H7 (cell line): ENCODE data around the gene ADGRF3. TPM values are rescaled to one million over a fixed set of nuclear protein-coding genes. Genes with fewer than 3 reads are reported as not detected.
"Not testable (repeated sequence)": the region's sequence is repeated elsewhere in the genome, so short reads cannot be mapped to it uniquely, and the experiment has no call there.

ENCODE experiments used
- DNase-seq: peaks from one replicate; pipeline ENCODE4 v3.0.0; 2012
- H3K27me3 ChIP-seq: 2 replicates; pipeline ENCODE4 v1.6.0; 2011; ENCODE audit warnings: mild to moderate bottlenecking, low read length; ENCODE audit not compliant: control insufficient read depth, insufficient read depth
- H3K36me3 ChIP-seq: replicated peaks from 2 replicates; pipeline ENCODE4 v1.5.1; 2011; ENCODE audit warnings: low read length; ENCODE audit not compliant: control insufficient read depth, insufficient read depth
- H3K4me3 ChIP-seq: 2 replicates; pipeline ENCODE4 v1.5.1; 2011; ENCODE audit warnings: low read depth, mild to moderate bottlenecking, control low read depth, low read length, moderate library complexity; ENCODE audit not compliant: insufficient read depth
- total RNA-seq: library from RNA; depleted of rRNA; stranded (reverse); fragments of >200 nt; shearing (Covaris generic); gene quantifications from 2 replicates; pipeline ENCODE4 v1.2.3, GENCODE V29; 2014

ADGRF3 gene
- total RNA-seq, 1 experiment from 2014 or later, result not detected

DNA sequence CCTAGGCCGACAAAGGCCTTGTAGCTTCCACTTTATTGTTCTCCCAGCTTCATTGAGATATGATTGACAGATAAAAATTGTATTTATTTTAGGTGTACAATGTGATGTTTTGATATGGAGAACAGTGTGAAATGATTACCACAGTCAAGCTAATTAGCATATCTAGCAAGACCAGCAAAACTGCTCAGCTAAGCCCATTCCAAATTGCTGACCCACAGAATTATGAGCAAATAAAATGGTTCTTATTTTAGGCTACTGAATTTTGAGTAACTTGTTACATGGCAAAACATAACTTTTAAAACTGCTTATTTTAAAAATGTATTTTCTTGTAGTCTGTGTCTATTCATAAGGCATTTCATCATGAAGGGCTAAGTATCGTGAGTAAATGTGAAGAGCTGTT, 9.3 kb downstream of the ADGRF3 start:
- Histone ChIP-seq H3K27me3 (no peaks in the 10 kb centered on the region), H3K4me3 (no peak overlapping the region), H3K36me3 (no peaks in the 10 kb centered on the region)
- no peak for DNase-seq

- no peak for DNase-seq
These were observed 9.9 kb downstream of the ADGRF3 start for GRCh38 chr2:26336719-26337118.

GRCh38 chr2:26335231-26335630, 11.4 kb downstream of the ADGRF3 start:
- Histone ChIP-seq H3K27me3 (no peaks in the 10 kb centered on the region), H3K36me3 (no peaks in the 10 kb centered on the region), H3K4me3 (no peak overlapping the region)
- no peak for DNase-seq

More at GRCh38 chr2:26336719-26337118, 9.9 kb downstream of the ADGRF3 start:
- no peaks in the 10 kb centered on the region for H3K36me3 ChIP-seq
- no peak overlapping the region for H3K4me3 ChIP-seq
- H3K27me3 ChIP-seq, result no peaks in the 10 kb centered on the region

DNA sequence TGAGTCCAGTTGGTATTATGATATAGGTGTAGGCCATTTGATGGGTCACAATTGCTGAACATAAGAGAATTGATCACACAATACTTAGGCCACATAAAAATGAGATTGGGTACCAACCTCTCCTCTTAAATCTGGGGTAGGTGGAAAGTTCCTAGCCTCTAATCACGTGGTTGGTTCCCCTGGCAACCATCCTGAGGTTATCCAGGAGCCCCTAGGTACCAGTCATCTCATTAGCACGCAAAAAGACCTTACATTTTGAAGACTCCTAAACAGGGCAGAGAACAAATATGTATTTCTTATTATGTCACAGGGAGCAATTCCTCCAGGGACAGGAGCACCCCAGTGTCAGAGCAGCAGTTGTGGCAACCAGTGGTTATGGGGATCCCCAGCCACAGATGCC, 13.3 kb downstream of the ADGRF3 start:
- no peak overlapping the region for H3K4me3 ChIP-seq
- no peak for DNase-seq
- H3K27me3 ChIP-seq, result no peaks in the 10 kb centered on the region
- no peaks in the 10 kb centered on the region for H3K36me3 ChIP-seq

- not testable (repeated sequence) for H3K36me3 ChIP-seq, DNase-seq, H3K4me3 ChIP-seq, H3K27me3 ChIP-seq
These were observed 15.3 kb downstream of the ADGRF3 start for GRCh38 chr2:26331321-26331720.

DNA sequence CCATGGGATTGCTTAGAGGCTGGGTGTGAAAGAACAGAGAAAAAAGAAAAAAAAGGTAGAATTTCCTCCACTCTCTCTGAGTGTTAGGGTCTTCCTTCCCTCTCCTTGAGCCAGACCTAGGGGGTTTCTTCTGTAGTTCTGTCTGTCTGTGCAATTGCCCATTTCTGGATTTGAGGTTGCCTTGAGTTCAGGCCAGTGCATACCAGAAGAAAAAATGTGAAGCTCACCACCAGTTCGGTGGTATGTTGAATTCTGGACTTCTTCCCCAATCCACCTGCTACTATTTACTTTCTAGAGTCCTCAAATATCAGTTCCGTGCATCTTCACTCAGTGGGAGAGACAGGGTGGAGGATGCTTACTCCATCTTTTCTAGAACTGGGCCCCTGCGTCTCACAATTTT, 16.0 kb downstream of the ADGRF3 start:
- Histone ChIP-seq H3K36me3 (no peaks in the 10 kb centered on the region), H3K4me3 (no peak overlapping the region), H3K27me3 (no peaks in the 10 kb centered on the region)
- no peak for DNase-seq

DNA sequence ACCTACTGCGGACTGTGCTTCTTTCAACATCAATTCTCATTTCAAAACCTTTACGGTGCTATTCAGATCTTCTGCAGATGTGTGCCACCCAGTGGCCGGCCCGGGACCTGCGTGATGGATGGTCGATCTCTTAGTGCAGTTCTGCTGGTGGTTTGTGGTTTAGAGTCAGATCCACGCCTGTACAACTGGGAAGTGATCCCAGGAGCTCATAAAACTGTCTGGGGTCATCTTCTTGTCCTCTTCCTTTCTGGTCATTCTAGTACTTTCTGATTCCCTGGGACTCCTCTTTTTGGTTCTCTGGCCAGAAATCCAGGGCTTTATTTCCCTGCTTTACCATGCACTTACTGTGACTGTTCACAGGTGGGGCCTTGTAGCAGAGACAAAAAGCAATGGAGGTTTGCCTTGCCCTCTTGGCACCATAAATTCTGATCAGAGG, 16.5 kb downstream of the ADGRF3 start:
- H3K4me3 ChIP-seq, result no peak overlapping the region
- H3K27me3 ChIP-seq, result no peaks in the 10 kb centered on the region
- DNase-seq, result peak; percentile 63
- no peaks in the 10 kb centered on the region for H3K36me3 ChIP-seq

GRCh38 chr2:26329083-26329482, 17.5 kb downstream of the ADGRF3 start:
- not testable (repeated sequence) for H3K4me3 ChIP-seq, H3K36me3 ChIP-seq, H3K27me3 ChIP-seq, DNase-seq

DNA sequence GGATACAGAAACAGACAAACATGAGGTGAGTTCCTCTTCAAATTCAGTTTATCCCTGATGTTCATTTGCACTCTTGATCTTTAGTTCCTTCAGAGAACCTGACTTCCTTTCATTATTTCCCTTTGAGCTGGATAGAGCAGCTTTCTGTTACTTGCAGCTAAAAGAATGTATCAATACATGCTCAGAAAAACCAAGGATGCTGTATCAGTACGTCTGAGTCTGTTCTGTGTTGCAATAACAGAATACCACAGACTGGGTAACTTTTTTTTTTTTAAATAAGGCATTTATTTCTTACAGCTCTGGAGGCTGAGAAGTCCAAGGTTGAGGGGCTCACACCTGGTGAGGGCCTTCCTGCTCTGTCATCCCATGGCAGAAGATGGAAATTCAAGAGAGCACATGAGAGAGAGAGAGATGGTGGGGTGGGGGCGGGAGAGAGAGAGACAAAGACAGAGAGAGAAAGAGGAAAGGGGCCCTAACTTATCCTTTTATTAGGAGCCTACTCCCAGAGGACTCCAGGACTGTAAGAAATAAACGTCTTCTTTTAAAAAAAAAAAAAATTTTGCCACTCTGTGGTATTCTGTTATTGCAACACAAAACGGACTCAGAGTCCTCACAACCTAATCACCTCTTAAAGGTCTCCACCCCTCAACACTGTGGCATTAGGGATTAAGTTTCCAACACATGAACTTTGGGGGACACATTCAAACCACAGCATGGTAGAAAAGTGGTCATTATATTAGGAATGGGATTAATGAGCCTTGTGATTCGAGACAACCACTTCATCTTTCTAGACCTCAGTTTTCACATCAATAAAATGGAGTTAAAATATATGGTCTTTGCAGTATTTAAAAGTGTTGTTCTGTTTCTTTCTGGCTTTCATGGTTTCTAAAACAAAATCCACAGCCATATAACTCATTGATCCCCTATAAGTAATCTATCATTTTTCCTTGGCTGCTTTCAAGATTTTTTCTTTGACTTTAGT, 19.0 kb downstream of the ADGRF3 start:
- Histone ChIP-seq H3K4me3 (no peak overlapping the region), H3K36me3 (no peaks in the 10 kb centered on the region), H3K27me3 (no peaks in the 10 kb centered on the region)
- DNase-seq, result no peak

GRCh38 chr2:26326514-26326913, 20.1 kb downstream of the ADGRF3 start:
- no peaks in the 10 kb centered on the region for H3K36me3 ChIP-seq
- DNase-seq, result no peak
- no peak overlapping the region for H3K4me3 ChIP-seq
- H3K27me3 ChIP-seq, result no peaks in the 10 kb centered on the region

- DNase-seq, result no peak
- no peaks in the 10 kb centered on the region for H3K27me3 ChIP-seq
- no peaks in the 10 kb centered on the region for H3K36me3 ChIP-seq
- no peak overlapping the region for H3K4me3 ChIP-seq
These were observed 20.7 kb downstream of the ADGRF3 start for GRCh38 chr2:26325851-26326250.

DNA sequence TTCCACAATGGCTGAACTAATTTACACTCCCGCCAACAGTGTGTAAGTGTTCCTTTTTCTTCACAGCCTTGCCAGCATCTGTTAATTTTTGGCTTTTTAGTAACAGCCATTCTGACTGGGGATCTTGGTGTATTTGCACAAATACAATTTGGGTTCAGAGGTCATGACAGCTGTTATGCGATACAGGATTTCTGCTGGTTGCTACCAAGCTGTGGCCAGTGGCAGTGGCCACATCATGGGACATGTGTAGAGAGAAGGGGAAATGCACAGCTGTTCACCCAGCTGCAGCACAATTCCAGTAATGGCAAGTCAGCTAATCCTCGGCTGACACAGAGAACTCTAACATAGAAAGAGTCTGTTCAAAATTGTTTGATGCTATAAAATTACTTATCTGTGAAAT, 21.7 kb downstream of the ADGRF3 start:
- DNase-seq, result no peak
- no peak overlapping the region for H3K4me3 ChIP-seq
- H3K36me3 ChIP-seq, result no peaks in the 10 kb centered on the region
- no peaks in the 10 kb centered on the region for H3K27me3 ChIP-seq

DNA sequence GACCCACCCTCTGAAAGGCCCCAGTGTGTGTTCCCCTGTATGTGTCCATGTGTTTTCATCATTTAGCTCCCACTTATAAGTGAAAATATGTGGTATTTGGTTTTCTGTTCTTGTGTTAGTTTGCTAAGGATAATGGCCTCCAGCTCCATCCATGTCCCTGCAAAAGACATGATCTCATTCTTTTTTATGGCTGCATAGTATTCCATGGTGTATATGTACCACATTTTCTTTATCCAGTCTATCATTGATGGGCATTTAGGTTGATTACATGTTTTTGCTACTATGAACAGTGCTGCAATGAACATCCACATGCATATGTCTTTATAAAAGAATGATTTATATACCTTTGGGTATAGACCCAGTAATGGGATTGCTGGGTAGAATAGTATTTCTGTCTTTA, 22.1 kb downstream of the ADGRF3 start:
- H3K36me3 ChIP-seq, DNase-seq, H3K27me3 ChIP-seq, H3K4me3 ChIP-seq: not testable (repeated sequence)

- peak overlapping the region; percentile 3; the same call in 1 of the 2 replicates for H3K4me3 ChIP-seq
- H3K36me3 ChIP-seq, result no peaks in the 10 kb centered on the region
- DNase-seq, result peak; percentile 35
- no peaks in the 10 kb centered on the region for H3K27me3 ChIP-seq
These were observed 27.6 kb downstream of the ADGRF3 start for GRCh38 chr2:26318950-26319349.

- Histone ChIP-seq H3K4me3 (no peak overlapping the region), H3K36me3 (no peaks in the 10 kb centered on the region), H3K27me3 (no peaks in the 10 kb centered on the region)
- no peak for DNase-seq
These were observed 29.0 kb downstream of the ADGRF3 start for GRCh38 chr2:26317377-26318105.
